ENCODE data around the gene ECM2. TPM values are rescaled to one million over a fixed set of nuclear protein-coding genes. Genes with fewer than 3 reads are reported as not detected.

The ECM2 gene
- total and polyA plus RNA-seq, 2 of the 8 experiments (the other 6 are each of a cell fraction or from before 2014, with no cell fraction given): not detected

DNA sequence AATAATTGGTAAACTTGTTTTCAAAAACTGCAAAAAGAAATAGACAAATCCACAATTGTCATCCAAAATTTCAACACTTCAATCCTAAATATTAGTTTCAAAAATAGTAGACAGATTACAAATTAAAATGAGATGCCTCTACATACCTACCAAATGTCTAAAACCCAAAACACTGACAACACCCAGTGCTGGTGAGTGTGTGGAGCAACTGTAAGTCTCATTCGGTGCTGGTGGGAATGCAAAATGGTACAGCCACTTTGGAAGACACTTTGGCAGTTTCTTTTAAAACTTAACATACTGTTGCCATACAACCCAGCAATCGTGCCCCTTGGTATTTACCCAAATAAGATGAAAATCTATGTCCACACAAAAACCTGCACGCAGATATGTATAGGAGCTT, 6.7 kb downstream of the ECM2 start (continued):
- no peak for TF ChIP-seq SIN3A (conservative IDR thresholded peaks at IDR 0.05 in 1 of 2, IDR thresholded peaks at IDR 0.05 in 1 of 2; ENCODE audit: low read depth in 1 of 2, low read length in 2 of 2)
- no peak for TF ChIP-seq SIX5 (IDR thresholded peaks at IDR 0.05; ENCODE audit: low read depth, low read length)
- TF ChIP-seq TEAD4 (IDR thresholded peaks at IDR 0.05; ENCODE audit: low read depth, low read length): no peak
- no peak for TF ChIP-seq MAFK (IDR thresholded peaks at IDR 0.05; ENCODE audit: low read depth, low read length)
